ENCODE data around the gene TRAP1.

Gene TRAP1

GRCh38 chr16:3691761-3692160 lies 25.6 kb downstream of the TRAP1 start:
- no peaks in the 10 kb centered on the region for H3K27me3 ChIP-seq (ENCODE audit: insufficient read depth, low read depth)
- 0 out of 2 replicates have a peak, but pooled peaks cover 5% of the 10 kb centered on the region for H4K20me1 ChIP-seq (ENCODE audit: insufficient read depth)
- H3K36me3 ChIP-seq (ENCODE audit: insufficient read depth): no peaks in the 10 kb centered on the region; the same call in 1 of the 2 replicates
- peak overlapping the region; percentile 40; the same call in 1 of the 2 replicates for H3K9ac ChIP-seq
- TF ChIP-seq CTCF (conservative IDR thresholded peaks at IDR 0.05; ENCODE audit: low read depth, low read length): no peak
- H3K4me3 ChIP-seq (IDR thresholded peaks at IDR 0.05; ENCODE audit: insufficient read depth, low read depth, low read length): no peak overlapping the region
- H3K79me2 ChIP-seq (ENCODE audit: insufficient read depth, low read depth): peaks cover 62% of the 10 kb centered on the region
- no peak overlapping the region for H2AFZ ChIP-seq (ENCODE audit: low read depth)
- peak overlapping the region; percentile 85 for H3K4me2 ChIP-seq
- peak overlapping the region; percentile 67 for H3K27ac ChIP-seq
- peaks cover 73% of the 10 kb centered on the region for H3K4me1 ChIP-seq (ENCODE audit: low read depth, poor library complexity, severe bottlenecking)

DNA sequence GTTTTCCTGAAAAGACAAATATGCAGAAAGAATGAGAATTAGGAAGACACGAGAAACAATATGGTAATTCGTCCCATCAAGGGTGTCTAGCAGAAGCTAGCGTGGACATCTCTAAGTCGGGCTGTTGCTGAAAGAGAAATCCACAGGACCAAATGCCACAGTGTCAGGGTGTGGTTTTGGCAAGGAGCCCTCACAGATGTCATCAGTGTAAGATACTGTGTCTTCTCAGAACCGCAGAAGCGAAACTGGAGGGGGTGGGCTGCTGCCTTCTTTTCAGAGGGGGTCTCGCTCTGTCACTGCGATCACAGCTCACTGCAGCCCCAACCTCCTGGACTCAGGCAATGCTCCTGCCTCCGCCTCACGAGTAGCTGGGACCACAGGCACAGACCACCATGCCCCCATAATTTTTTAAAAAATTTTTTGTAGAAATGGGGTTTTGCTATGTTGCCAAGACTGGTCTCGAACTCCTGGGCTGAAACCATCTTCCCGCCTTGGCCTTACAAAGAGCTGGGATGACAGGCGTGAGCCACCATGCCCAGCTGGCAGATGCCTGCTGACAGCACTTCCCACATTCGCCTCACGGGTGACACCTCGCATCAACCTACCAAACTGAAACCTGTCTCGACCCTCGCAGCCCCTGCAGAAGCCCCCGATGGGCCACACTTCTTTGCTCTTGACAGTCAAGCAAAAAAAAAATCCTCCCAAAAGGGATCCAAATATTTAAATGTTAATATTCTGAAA lies 26.2 kb downstream of the TRAP1 start:
- Histone ChIP-seq H3K9ac (peak overlapping the region; percentile 40; the same call in 1 of the 2 replicates), H3K4me3 (IDR thresholded peaks at IDR 0.05; ENCODE audit: insufficient read depth, low read depth, low read length) (peak overlapping the region; percentile 42), H3K27ac (peak overlapping the region; percentile 67), H2AFZ (ENCODE audit: low read depth) (peak overlapping the region; percentile 15; the same call in 1 of the 2 replicates), H3K36me3 (ENCODE audit: insufficient read depth) (no peaks in the 10 kb centered on the region; the same call in 1 of the 2 replicates), H3K4me2 (peak overlapping the region; percentile 85), H3K79me2 (ENCODE audit: insufficient read depth, low read depth) (peaks cover 56% of the 10 kb centered on the region), H4K20me1 (ENCODE audit: insufficient read depth) (0 out of 2 replicates have a peak, but pooled peaks cover 5% of the 10 kb centered on the region), H3K4me1 (ENCODE audit: low read depth, poor library complexity, severe bottlenecking) (peaks cover 67% of the 10 kb centered on the region), H3K27me3 (ENCODE audit: insufficient read depth, low read depth) (no peaks in the 10 kb centered on the region)
- no peak; the same call in 1 of the 2 replicates for TF ChIP-seq CTCF (conservative IDR thresholded peaks at IDR 0.05; ENCODE audit: low read depth, low read length)

- H3K79me2 ChIP-seq (ENCODE audit: insufficient read depth, low read depth): peaks cover 49% of the 10 kb centered on the region; the same call in 1 of the 2 replicates
- no peaks in the 10 kb centered on the region; the same call in 1 of the 2 replicates for H3K36me3 ChIP-seq (ENCODE audit: insufficient read depth)
- peak; percentile 96 for TF ChIP-seq CTCF (conservative IDR thresholded peaks at IDR 0.05; ENCODE audit: low read depth, low read length)
- peak overlapping the region; percentile 85 for H3K4me2 ChIP-seq
- peak overlapping the region; percentile 40; the same call in 1 of the 2 replicates for H3K9ac ChIP-seq
- H3K27me3 ChIP-seq (ENCODE audit: insufficient read depth, low read depth): no peaks in the 10 kb centered on the region
- peak overlapping the region; percentile 15; the same call in 1 of the 2 replicates for H2AFZ ChIP-seq (ENCODE audit: low read depth)
- H3K4me1 ChIP-seq (ENCODE audit: low read depth, poor library complexity, severe bottlenecking): peaks cover 60% of the 10 kb centered on the region
- H3K4me3 ChIP-seq (IDR thresholded peaks at IDR 0.05; ENCODE audit: insufficient read depth, low read depth, low read length): peak overlapping the region; percentile 42
- H3K27ac ChIP-seq: peak overlapping the region; percentile 67
- H4K20me1 ChIP-seq (ENCODE audit: insufficient read depth): 0 out of 2 replicates have a peak, but pooled peaks cover 4% of the 10 kb centered on the region
Observed at GRCh38 chr16:3690470-3690928, 26.8 kb downstream of the TRAP1 start.

DNA sequence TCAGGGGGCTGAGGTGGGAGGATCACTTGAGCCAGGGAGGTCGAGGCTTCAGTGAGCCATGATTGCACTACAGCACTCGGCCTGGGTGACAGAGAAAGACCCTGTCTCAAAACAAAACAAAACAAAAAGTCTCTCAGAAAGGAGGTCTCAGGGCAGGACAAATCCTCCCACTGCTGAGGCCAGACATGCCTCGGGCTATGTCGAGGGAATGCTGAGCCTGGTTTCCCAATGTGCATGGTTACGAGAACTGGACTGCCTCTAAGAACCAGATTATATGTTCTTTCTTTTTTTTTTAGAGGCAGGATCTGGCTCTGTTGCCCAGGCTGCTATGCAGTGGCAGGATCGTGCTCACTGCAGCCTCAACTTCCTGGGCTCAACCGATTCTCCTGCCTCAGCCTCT lies 27.6 kb downstream of the TRAP1 start:
- Histone ChIP-seq H3K4me1 (ENCODE audit: low read depth, poor library complexity, severe bottlenecking) (peaks cover 53% of the 10 kb centered on the region), H3K4me3 (IDR thresholded peaks at IDR 0.05; ENCODE audit: insufficient read depth, low read depth, low read length) (no peak overlapping the region), H4K20me1 (ENCODE audit: insufficient read depth) (0 out of 2 replicates have a peak, but pooled peaks cover 3% of the 10 kb centered on the region), H2AFZ (ENCODE audit: low read depth) (no peak overlapping the region), H3K27ac (peak overlapping the region; percentile 67; the same call in 1 of the 2 replicates), H3K79me2 (ENCODE audit: insufficient read depth, low read depth) (peaks cover 41% of the 10 kb centered on the region; the same call in 1 of the 2 replicates), H3K36me3 (ENCODE audit: insufficient read depth) (no peaks in the 10 kb centered on the region; the same call in 1 of the 2 replicates), H3K9ac (no peak overlapping the region), H3K4me2 (peak overlapping the region; percentile 85; the same call in 1 of the 2 replicates), H3K27me3 (ENCODE audit: insufficient read depth, low read depth) (no peaks in the 10 kb centered on the region)
- TF ChIP-seq CTCF (conservative IDR thresholded peaks at IDR 0.05; ENCODE audit: low read depth, low read length): no peak

All from KMS-11 (cell line).